ENCODE results near the gene PDP2. TPM values are rescaled to one million over a fixed set of nuclear protein-coding genes. Genes with fewer than 3 reads are reported as not detected.

The PDP2 gene
- total RNA-seq, 1 experiment from 2014 or later: 23.1 TPM

DNA sequence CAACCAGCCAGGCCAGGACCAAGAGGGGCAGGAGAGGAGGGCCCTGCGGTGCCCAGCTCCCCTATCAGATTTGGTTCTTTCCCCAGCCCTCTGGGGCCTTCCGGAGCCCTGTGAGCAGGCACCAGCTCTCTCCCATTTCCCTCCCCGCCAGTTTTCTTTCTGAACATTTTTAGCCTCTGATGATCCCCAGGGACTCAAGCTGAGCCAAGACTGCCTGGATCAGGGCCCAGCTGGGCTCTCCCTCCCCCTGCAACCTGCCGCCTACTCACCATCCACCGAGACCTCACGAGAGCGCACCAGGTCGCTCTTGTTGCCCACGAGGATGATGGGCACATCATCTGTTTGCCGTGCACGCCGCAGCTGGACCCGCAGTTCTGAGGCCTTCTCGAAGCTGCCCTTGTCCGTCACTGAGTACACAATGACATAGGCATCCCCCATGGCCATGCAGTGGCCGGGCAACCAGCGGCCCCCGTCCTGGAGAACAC, 43.0 kb downstream of the PDP2 start:
- no peak overlapping the region for H3K27ac ChIP-seq (ENCODE audit: insufficient read length, low read depth, low read length)
- H3K79me1 ChIP-seq (ENCODE audit: insufficient read depth, low read depth, low read length, poor library complexity, severe bottlenecking): no peaks in the 10 kb centered on the region
- H3K56ac ChIP-seq (ENCODE audit: insufficient read length, low read depth, low read length): no peak overlapping the region
- no peaks in the 10 kb centered on the region for H3K36me3 Mint-ChIP-seq (ENCODE audit: insufficient read depth in 1 of 3, low read depth in 3 of 3)
- no peaks in the 10 kb centered on the region for H3K9me3 ChIP-seq (ENCODE audit: control insufficient read depth, low read depth, low read length)
- no peak overlapping the region for H2AFZ ChIP-seq (ENCODE audit: low read length)
- no peak overlapping the region for H4K8ac ChIP-seq (replicated peaks; ENCODE audit: insufficient read length, low read depth, low read length)
- no peaks in the 10 kb centered on the region; a peak in 1 of 5 replicates for H3K9me3 Mint-ChIP-seq
- H2AK5ac ChIP-seq (ENCODE audit: insufficient read length, low read length): no peak overlapping the region
- no peaks in the 10 kb centered on the region for H4K20me1 ChIP-seq (ENCODE audit: control insufficient read depth, insufficient read depth, insufficient read length)
- no peak overlapping the region for H3K14ac ChIP-seq (ENCODE audit: insufficient read depth, low read length)
- DNase-seq: no peak
- TF ChIP-seq CTCF (conservative IDR thresholded peaks at IDR 0.05): no peak
- H3K23me2 ChIP-seq (ENCODE audit: insufficient read length, low read depth, low read length, poor library complexity, severe bottlenecking): peaks cover 5% of the 10 kb centered on the region
- H3K27me3 Mint-ChIP-seq (ENCODE audit: low read depth): peaks cover 75% of the 10 kb centered on the region
- no peak overlapping the region for H2BK15ac ChIP-seq (ENCODE audit: low read depth, low read length)
- WGBS (ENCODE audit: extremely low coverage, insufficient read length, low lambda C conversion rate): no CpG with 5 or more reads among the region's 18 CpGs
- H3K27ac Mint-ChIP-seq: no peak overlapping the region
- H2BK20ac ChIP-seq (ENCODE audit: low read depth, low read length, poor library complexity, severe bottlenecking): no peak overlapping the region
- no peaks in the 10 kb centered on the region for H3K79me2 ChIP-seq (ENCODE audit: insufficient read depth, low read length)
- no peak overlapping the region for H2BK12ac ChIP-seq (ENCODE audit: insufficient read length, low read depth, low read length)
- H2BK120ac ChIP-seq (ENCODE audit: low read depth, low read length, poor library complexity, severe bottlenecking): no peak overlapping the region
- no peak overlapping the region for H3K18ac ChIP-seq (ENCODE audit: insufficient read length, low read depth, low read length)
- no peak overlapping the region for H3K4me2 ChIP-seq (ENCODE audit: insufficient read depth, insufficient read length, low read length)
- H3K27me3 ChIP-seq (ENCODE audit: insufficient read depth, low read length): peaks cover 15% of the 10 kb centered on the region; the same call in 1 of the 2 replicates
- H3K4me3 Mint-ChIP-seq: no peak overlapping the region
- H3K4ac ChIP-seq (ENCODE audit: low read depth, low read length): no peak overlapping the region
- H2BK5ac ChIP-seq (ENCODE audit: insufficient read length, low read length): no peak overlapping the region
- H3K4me1 ChIP-seq (ENCODE audit: insufficient read depth, low read length): no peaks in the 10 kb centered on the region
- no peak overlapping the region for H3T11ph ChIP-seq (ENCODE audit: low read length)
- H3K9ac ChIP-seq (ENCODE audit: extremely low read depth, insufficient read length, low read length): no peak overlapping the region
- peaks cover 12 to 15% of the 10 kb centered on the region in 2 experiments for H3K4me1 Mint-ChIP-seq
- H4K91ac ChIP-seq (ENCODE audit: insufficient read length, low read depth, low read length): no peak overlapping the region
- H4K5ac ChIP-seq (ENCODE audit: insufficient read length, low read depth, low read length): no peak overlapping the region
- no peak overlapping the region for H3K23ac ChIP-seq (ENCODE audit: insufficient read length, low read depth, low read length)
